ENCODE data around the gene INPP5A.
"Not testable (repeated sequence)": the region's sequence is repeated elsewhere in the genome, so short reads cannot be mapped to it uniquely, and the experiment has no call there.

The INPP5A gene

DNA sequence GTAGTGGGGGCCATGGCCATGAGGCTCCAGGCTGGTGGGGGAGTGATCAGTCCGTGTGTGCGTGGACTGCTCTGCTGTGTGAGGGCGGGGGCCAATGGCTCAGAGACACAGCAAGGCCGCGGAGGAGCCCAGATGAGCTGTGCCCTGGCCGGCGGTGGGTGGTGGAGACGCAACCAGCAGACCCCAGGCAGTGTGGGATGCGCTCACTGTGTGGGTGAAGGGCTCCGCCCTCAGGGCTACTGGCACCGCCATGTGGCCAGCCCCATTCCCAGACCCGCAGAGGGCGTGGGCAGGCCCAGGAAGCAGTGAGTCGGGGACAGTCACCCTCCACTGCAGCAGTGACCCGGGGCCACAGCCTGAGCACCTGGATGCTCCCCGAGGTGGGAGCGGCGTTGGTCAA is 239.2 kb downstream of the INPP5A start:
- no peak for FAIRE-seq

DNA sequence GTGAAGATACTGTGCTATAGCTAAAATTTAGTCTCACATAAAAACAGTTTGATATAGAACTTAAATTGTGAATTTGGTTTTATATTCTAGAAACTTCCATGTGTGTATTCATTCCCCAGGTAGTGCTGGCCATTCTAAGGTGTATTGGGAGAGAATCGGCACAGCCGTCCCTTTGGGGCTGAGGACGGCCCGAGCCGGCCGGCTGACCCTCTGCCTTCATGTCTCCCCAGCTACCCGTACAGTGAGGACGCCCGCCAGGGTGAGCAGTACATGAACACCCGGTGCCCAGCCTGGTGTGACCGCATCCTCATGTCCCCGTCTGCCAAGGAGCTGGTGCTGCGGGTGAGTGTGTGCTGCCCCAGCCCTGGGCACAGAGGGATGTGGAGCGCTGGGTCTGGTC is 239.9 kb downstream of the INPP5A start:
- no peak for FAIRE-seq

DNA sequence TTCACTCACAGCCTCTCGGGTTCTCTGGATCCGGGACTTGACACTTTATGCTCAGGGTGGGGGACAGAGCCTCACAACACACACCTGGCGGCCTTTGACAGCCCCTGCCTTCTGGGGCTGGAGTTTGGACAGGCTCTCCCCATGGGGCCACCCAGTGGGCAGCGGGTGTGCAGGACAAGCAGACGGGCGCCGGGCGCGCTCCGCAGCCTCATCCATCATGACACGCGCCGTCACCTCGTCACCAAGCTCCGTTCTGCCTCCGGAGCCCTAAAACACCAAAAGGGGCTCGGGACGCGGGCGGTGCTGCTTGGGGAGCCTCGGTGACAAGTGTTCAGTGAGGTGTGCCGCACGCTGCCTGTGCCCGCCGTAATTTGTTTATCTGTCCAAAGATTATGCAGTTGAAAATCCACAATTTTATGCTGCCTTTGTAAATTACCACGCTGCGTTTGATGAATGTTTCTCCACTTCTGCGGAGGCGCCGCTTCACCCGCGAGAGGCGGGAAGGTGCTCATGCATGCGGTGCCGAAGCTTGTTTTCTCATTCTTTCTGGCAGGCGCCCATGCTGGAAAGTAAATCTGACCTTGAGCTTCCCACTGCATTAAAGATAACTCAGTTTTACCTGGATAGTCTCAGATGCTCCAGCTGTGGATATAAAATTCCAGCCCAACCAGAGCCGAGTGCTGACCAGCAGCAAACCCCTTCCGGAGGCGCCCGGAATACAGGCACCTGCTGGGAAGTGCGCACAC is 242.1 kb downstream of the INPP5A start:
- no peak for FAIRE-seq

DNA sequence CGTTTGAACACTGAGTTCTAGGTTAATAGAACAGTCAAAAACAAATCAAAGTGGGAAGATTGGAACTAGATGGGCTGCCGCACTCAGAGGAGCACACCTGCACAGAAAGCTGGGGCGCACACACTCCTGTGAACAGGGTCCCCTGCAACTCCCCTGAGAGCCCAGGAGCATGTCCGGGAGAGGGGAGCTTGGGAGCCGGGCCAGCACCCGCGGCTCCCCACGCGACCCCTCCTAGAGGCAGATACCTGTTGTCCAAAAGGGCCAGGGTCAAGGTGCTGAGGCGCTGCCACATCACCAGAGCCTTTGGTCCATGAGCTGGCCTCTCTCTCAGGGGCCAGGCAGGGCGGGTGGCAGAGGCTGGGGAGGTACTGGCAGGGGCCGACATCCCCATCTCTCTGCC is 242.8 kb downstream of the INPP5A start:
- FAIRE-seq = no peak

DNA sequence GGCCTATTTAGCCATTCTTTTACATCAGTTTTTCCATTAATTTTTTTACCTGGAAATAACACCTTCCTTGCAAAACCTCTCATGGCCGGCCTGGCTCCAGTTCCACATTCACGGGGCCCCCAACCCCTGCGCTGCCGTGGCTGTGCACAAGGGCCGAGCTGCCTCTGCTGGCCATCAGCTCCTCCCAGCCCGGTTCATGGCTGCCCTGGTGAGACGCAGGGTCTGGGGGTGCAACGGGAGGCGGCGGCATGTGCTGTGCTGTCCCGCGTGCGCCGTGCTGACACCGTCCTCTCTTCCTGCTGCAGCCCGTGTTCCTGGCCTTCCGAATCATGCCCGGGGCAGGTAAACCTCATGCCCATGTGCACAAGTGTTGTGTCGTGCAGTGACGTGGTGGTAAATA is 244.0 kb downstream of the INPP5A start:
- FAIRE-seq = no peak

DNA sequence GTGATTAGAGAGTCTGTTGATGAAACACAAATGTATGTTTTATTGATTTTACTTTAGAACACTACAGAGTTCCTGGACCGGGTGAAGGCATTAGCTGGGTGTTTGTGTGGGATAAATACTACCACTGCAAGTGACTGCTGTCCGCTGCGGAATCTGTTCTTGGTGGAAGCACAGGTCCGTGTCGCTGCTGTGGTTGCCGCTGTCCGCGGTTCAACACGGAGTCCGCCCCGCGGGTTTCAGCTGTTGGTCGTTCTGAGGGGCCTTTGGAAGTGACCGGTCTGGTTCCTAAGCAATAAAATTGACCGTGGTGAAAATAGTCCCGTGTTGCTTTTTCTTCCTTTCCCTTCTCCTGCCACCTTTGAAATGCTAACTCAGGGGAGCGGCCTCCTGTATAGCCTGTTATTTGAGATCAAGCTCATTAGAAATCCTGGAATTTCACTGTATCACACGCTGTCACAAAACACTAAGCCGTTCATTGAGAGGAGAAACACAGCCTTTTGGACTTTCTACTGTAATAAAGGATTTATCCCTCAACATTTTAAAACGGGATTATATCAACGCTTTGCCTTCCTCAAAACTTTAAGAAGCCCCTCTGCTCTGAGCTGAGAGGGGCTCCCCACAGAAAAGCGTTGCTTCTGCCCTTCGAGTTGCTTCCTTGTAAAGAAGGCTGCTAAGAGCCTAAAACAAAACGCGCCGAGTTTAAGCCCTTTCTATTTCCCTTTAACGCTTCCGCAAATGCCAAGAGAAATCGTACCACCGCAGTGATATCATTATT is 245.8 kb downstream of the INPP5A start:
- FAIRE-seq = no peak

DNA sequence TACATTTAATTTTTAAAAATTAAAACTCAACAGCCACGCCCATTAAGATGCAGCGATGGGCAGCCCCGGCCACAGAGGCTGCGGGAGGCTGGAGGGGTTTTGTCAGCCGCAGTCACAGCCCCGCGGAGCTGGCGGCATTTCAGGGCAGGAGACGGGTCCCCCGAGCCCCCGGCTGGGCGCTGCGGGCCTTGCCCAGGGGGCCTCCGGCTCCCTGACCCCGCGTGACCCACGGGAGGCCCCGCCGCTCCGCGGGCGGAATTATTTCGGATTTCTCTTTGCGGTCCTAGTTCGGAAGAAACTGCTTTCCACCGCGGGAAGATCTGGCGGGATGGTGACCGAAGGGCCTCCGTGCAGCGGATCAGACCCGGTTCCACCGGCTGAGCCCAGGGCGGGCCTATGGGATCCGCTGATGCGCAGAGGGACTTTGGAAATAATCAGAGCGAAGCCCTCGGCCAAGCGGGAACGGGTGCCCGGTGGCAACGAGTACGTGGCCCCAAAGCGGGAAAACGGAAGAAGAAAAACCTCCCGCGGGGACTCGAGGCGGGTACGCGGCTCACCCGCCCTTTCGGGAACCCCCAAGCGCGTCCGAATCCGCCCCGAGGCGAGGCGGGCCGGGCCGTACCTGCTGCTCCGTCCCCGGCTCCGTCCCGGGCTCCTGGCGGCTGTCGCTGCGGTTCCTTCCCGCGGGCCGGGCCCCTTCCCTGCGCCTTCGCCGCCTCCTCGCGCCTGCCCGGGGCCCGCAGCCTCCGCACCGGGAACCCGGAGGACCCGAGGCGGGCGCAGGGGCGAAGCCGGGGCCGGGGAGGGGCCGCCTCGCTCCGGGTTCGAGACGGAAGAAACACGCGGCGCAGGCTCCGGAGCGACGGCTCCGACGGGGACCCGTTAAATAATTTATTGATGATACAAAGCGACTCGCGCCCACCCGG is 246.6 kb downstream of the INPP5A start:
- FAIRE-seq = no peak

DNA sequence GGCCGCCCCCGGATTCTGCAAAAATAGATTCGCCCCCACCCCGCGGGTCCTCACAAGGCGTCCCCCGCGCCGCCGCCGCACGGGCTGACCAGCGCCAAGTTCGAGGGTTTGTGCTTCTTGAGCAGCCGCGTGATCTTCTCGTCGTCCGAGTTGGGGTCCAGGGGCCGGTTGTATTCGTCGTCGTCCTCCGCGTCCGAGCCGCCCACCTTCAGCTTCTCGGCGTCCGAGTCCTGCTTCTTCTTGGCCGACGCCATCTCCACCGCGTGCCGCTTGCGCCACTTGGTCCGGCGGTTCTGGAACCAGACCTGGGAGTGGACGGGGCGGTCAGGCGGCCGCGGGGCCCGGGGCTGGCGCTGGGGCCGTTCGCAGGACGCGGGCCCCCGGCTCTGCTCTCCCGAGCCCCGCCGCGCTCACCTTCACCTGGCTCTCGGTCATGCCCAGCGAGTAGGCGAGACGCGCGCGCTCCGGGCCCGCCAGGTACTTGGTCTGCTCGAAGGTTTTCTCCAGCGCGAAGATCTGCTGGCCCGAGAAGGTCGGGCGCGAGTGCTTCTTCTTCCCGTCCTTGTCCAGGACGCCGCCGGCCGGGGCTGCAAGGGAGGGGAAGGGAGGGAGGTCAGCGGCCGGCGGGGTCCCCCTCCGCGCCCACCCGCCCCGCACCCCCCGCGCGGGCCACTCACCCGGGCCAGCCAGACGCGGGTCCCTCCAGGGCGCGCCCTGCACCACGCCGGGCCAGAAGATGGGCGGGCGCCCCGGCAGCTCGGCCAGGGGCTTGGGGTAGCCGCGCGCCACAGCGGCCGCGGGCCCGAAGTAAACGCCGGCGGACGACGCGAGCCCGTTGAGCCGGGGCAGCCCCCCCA is 247.5 kb downstream of the INPP5A start:
- no peak for FAIRE-seq

DNA sequence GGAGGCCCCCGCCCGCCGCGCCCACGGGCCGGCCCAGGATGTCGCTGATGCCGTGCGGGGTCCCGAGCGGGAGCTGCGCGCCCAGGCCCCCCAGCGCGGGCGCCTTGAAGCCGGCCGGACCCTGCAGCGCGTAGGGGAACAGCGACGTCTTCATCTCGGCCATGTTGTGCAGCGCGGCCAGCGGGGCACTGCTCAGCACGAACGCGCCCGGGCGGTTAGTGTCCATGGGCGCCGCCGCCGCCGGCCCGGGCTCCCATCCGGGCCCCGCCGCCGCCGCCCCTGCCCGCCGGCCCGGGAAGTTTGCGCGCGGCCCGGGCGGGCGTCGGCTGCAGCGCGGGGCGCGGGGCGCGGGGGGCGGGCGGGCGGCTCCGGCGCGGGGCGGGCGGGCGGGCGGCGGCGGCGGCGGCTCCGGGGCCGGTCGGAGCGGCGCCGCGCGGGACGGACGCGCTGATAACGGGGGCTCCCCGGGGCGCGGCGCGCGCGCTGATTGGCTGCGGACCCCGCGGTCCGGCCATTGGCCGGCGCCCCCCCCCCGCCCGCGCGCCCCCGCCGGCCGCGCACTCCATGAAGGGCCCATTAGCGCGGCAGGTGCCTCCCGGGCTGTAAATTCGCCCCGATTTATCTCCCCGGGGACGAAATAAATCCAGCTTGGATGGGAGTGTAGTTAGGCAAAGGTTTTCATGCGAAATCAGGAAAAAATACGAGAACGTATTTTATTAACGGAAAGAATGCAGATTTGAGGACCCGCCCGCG is 248.3 kb downstream of the INPP5A start, which contains the start of gene NKX6-2:
Gene NKX6-2, minus strand, starts transcription at position 425 of the 753 bp plus-strand sequence. Its CDS starts 199 bp downstream, at position 226.
- FAIRE-seq = no peak

DNA sequence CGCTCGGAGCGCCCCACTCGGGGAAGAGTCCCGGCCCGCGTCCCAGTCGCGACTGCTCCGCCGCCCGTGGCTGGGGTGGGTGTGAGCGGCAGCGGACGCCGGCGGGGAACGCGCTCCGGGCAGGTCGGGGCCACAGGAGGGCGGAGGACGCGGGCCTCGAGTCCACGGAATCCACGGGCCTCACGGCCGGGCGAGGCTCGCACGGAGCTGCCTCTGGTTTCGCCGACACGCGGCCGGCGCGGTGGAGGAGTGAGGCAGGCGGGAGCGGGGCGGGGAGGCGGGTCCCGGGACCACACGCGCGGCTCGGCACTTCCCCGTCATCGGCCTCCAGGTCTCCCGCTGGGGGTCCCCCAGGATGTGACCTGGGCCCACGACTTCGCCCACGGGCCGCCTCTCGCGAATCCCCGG is 248.9 kb downstream of the INPP5A start:
- no peak for FAIRE-seq

DNA sequence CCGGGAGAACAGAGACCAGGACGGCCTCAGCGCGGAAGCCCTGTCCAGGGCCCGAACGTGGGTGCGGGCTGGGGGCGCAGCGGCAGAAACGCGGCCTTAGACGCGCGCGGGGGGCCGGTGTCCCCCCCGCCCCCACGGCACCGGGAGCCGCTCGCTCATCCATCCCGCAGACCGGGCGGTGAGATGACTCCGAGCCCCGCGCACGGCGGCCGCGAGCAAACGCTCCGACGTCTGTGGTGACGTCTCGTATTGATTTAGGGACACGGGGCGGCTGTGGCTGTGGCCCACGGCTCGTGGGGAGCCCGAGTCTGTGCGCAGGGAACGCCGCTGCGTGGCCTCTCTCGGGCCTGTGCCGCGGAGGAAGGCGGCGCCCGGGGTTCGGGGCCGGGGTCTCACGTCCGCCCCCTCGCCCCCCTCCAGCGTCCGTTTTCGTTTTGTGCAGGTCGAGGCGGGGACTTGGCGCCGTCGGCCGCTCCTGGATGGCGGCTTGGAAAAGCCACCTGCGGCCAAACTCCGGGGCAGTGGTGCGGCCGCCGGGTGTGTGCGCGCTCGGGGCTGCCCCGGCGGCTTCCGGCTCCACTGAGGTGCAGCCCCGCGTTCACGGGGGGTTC is 249.4 kb downstream of the INPP5A start:
- FAIRE-seq = no peak

DNA sequence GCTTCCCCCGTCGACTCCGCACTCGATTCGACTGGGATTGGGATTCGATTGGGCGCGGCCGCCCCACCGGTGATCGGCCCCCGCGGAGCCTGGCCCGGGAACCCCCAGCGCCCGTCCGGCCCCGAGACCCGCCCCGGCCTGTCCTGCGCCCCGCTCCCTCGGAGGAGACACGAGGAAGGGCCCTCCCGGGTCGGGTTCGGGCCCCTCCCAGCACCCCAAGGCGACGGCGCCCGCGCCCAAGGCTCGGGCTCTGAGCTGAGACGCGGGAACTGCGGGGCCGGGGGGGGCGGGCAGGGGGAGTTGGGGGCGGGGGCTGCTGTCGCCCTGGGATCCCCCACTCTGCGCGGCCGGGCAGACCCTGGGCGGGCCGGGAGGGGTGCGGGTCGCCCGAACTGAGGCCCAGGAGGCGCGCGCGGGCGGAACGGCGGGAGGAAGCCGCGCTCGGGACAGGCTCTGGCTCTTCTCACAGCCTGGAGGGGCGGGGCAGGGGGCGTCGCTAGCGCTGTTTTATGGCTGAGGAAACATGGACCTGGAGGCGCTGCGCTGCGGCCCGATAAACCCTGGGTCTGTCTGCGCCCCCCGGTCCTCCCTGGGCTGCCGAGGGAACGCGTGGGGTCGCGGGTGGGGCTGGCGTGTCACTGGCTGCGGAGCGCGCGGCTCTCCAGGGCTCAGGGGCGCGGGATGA is 250.1 kb downstream of the INPP5A start:
- no peak for FAIRE-seq

DNA sequence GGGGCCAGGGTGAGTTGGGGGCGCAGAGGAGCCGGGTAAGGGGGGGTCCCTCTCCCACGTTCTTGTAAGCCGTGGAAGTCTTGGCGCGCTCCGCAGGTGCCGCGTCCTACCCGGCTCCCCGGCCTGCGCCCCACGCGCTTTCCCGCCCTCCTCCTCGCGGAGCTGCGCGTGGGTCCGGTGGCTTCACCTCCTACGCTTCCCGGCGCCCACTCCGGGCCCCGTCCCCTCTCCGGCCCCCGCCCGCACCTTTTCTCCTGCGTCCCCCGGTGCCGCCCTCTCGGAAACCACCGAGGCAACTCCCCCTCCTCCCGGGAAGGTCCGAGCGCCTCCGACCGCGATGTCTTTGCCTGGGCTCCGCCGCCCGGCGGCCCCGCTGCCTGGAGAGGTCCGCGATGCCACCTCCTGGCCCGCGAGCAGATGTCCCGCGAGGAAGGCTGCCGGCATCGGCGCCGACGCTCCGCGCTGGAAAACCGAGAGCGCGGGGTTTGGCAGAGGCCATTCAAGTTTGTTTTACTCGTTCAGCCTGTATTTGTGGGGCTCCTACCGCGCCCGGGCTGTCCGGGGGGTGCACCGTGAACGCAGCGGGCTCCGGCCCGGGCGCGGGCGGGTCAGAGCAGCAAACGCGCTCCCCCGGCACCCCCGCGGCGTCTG is 250.7 kb downstream of the INPP5A start:
- FAIRE-seq = no peak

DNA sequence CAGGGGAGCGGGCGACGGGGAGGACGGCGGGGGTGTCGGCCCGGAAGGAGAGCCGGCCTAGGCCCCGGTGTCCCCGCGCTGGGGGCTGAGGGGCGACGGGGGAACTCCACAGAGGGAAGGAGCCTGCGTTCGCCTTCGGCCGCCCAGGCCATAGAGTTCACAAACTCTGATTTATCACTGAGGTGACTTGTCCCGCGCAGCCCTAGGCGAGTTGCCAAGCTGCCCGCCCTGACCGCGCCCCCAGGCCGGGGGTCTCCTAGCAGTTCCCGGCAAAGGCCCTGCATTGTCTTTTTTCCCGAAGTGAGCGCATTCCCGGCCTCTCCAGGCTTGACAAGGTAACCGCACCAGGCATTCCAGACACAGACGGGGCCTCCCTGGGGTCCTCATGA is 251.2 kb downstream of the INPP5A start:
- no peak for FAIRE-seq

DNA sequence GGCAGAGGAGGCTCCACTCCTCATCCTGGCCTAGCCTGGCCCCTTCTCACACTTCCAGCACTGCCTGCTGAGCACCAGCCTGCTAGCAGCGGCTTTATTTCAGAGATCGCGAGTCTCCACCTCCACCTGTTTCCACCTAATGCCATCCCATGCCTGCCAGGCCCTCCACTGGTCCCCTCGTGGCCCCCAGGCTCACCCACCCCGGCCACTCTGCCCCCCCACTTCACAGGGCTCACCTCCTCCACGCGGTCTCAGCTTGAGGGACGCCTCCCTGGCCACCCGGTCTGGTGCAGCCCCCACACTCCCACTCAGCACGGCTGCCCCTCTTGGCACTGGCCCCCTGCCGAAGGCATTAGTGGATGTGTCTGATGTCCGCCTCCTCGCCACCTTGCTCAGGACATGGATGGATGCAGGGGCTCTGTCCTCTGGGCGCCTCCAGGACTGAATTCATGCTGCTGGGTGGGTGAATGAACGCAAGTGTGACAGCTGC is 252.1 kb downstream of the INPP5A start:
- no peak for FAIRE-seq

DNA sequence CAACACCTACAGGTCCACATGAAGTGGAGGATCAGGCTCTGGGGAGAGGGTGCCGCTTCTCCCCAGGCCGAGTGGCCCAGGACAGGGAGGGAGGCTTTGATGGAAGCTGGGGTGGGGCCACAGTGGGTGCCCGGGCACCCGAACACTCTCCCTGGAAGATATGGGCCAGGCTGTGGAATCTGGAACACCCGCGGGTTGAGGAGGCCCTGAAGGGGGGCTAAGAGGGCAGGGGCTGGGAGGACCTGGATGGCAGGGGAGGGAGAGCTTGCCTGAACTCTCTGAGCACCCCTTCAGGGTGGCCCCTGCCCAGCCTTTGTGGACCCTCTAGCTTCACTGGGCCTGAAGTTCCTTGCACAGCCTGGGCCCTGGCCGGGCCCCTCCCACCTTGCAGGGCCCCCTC is 252.9 kb downstream of the INPP5A start:
- no peak for FAIRE-seq

DNA sequence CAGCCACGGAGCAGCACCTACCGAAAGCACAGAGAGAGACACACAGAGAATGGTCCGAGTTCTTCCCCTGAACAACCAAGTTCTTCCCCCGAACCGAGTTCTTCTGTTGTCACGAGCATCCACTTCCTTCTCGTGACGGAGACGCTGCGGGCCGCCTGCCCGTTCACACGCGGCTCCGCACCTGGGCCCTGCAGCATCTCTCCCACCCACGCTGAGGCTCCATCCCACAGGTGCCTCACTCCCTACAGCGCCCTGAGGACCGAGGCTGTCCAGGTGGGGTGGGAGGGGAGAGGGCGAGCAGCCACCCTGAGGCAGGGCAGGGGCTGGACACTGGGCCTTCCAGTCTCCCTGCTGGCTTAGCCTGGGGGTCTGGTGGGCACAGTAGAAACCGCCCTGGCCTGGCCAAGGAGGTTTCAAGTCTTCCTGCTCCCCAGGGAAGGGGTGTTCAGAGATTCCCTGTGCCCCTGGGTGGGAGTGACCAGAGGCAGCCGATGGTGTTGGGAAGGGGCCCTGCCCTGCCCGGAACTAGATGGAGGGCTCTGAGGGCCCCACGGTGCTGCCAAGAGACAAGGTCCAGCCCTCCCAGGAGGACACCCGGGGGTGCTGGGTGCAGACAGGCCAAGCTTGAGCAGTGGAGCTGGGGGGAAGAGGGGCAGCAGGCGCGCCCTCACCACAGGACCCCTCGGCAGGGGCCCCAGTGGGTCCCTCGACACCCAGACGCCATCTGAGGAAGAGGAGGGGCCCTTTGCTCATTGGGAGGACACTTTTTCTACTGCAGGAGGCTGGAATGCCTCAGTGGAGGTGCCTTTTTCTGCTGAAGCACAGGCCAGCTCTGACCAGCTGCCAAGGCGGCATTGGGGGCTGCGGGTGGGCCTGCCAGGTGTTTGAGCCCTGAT is 253.6 kb downstream of the INPP5A start:
- no peak for FAIRE-seq

DNA sequence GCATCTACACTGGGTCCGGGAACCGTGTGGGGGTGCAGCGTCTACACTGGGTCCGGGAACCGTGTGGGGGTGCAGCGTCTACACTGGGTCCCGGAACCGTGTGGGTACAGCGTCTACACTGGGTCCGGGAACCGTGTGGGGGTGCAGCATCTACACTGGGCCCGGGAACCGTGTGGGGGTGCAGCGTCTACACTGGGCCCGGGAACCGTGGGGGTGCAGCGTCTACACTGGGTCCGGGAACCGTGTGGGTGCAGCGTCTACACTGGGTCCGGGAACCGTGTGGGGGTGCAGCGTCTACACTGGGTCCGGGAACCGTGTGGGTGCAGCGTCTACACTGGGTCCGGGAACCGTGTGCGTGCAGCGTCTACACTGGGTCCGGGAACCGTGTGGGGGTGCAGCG is 254.5 kb downstream of the INPP5A start:
- FAIRE-seq = not testable (repeated sequence)
